ENCODE measurements around the gene LNPK.

LNPK gene

GRCh38 chr2:176024083-176024482 lies 22.0 kb upstream of the LNPK start:
- no peak overlapping the region for H3K27ac ChIP-seq
- DNase-seq (ENCODE audit: low spot score) = no peak
- no peak for TF ChIP-seq CTCF (IDR thresholded peaks at IDR 0.05)
- no peak overlapping the region for H3K4me3 ChIP-seq

- no peak for DNase-seq (ENCODE audit: low spot score)
- TF ChIP-seq CTCF (IDR thresholded peaks at IDR 0.05) = no peak
- no peak overlapping the region for H3K27ac ChIP-seq
- H3K4me3 ChIP-seq = no peak overlapping the region
Observed at GRCh38 chr2:176022048-176022447, 20.0 kb upstream of the LNPK start.

GRCh38 chr2:176020400-176020799 lies 18.3 kb upstream of the LNPK start:
- DNase-seq (ENCODE audit: low spot score) = no peak
- H3K4me3 ChIP-seq = no peak overlapping the region
- TF ChIP-seq CTCF (IDR thresholded peaks at IDR 0.05) = no peak

GRCh38 chr2:176018708-176019107 lies 16.6 kb upstream of the LNPK start:
- H3K4me3 ChIP-seq = no peak overlapping the region
- no peak for DNase-seq (ENCODE audit: low spot score)
- TF ChIP-seq CTCF (IDR thresholded peaks at IDR 0.05) = no peak
- no peak overlapping the region for H3K27ac ChIP-seq

More at GRCh38 chr2:176020400-176020799, 18.3 kb upstream of the LNPK start:
- no peak overlapping the region for H3K27ac ChIP-seq

- TF ChIP-seq CTCF (IDR thresholded peaks at IDR 0.05) = no peak
- H3K4me3 ChIP-seq = no peak overlapping the region
- no peak overlapping the region for H3K27ac ChIP-seq
- DNase-seq (ENCODE audit: low spot score) = no peak
Observed at GRCh38 chr2:176009445-176009844, 7.4 kb upstream of the LNPK start.

- H3K4me3 ChIP-seq = no peak overlapping the region
- H3K27ac ChIP-seq = no peak overlapping the region
- TF ChIP-seq CTCF (IDR thresholded peaks at IDR 0.05) = no peak
- DNase-seq (ENCODE audit: low spot score) = no peak
Observed at GRCh38 chr2:176004934-176005333, 2.9 kb upstream of the LNPK start.

- no peak for DNase-seq (ENCODE audit: low spot score)
- no peak for TF ChIP-seq CTCF (IDR thresholded peaks at IDR 0.05)
- H3K27ac ChIP-seq = no peak overlapping the region
- no peak overlapping the region for H3K4me3 ChIP-seq
Observed at GRCh38 chr2:176003958-176004357, 1.9 kb upstream of the LNPK start.
